ENCODE data around the gene STX1A.
A peak's percentile ranks its signal among the peaks of the same experiment; 100 is the strongest.

The STX1A gene

DNA sequence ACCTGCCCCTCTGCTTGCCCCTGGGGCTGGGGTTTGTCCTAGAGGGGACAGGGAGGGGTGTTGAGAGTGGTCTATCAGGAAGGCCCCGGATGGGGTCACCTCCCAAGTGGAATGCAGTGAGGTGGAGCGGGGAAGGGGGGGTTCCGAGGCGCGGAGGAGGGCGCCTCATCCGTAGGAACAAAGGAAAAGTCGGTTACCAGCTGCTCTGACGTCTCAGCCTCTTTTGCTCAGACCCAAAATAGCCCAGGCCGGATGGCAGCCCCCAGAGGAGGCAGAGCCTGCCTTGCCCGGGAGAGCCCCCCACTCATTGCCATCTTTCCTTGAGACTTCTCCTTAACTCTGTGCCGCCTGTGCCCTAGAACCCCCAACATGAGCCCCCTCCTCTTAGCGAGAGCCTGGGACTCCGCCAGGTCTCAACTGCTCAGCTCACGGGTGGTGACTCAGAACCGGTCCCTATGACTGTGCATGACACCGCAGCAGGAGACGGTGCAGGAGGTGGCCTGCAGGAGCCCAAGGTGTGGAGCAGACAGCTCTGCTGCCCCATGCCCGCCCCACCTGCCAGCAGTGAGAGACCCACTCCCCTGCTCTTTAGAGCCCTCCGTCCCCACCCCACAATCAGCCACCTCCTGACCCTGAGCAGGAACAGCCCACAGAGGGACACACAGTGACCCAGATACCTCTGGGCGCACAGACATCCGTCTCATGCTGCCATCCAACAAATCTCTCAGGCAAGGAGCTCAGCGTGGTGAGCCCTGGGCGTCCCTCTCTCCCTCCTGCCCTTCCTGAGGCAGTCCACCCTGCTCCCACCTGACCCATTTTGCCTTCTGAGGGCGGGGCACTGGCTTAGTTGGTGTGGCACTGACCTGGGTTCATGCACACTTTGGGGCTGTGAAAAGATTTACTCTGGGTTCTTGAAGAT is 13.1 kb downstream of the STX1A start:
- DNase-seq, result peak; percentile 60 to 74

DNA sequence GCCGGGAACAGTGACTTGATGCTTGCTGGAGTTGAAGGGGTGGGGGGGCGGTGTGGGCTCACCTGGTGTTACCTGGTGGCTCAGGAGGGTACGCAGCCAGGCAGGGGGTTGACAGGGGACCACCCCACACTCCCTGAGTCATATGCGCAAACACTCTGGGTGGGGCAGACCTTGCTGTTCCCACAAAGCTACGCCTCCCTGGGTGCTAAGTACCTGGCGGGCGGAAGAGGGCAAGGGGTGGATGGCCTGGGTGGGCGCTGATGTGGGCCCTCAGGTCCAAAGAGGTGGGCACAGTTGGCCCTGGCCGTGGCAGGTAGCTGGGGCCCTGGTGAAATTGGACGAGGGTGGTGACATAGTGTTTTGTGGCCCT is 13.9 kb downstream of the STX1A start:
- no peak for DNase-seq

- no peak for DNase-seq
Measured at GRCh38 chr7:73704640-73705550, 14.6 kb downstream of the STX1A start.

DNA sequence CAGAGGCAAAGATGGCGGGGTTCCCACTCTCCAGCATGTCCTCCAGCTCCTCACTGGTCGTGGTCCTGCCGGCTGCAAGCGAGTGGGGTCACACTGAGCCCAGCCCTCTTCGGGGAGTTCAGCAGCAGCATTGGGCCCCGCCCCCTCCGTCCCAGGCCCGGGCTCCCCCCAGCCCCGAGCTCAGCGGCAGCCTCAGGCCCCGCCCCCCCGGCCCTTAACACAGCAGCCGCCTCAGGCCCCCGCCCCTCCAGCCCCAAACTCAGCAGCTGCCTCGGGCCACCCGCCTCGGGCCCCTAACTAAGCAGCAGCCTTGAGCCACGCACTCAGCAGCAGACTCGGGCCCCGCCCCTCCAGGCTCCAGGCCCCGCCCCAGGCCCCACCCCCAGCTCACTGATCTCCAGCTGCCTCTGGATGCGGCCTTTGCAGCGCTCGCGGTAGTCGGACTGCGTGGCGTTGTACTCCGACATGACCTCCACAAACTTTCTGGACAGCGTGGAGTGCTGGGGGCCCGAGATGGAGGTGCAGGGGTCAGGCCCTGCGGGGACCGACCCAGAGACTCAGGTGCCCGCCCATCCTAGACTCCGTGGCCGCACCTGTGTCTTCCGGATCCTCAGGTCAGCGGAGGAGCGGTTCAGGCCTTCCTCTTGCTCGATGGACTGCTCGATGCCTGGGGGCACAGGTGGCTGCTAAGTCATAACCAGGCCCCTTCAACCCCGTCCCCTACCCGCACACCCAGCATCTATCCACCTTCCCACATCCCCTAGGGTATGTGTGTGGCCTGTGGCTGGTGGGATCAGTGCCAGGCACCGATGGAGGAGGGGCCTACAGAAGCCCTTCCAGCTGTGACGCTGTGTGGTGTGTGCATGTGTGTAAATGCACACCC is 15.5 kb downstream of the STX1A start:
- peak; percentile 53 to 61 for DNase-seq

- DNase-seq, result no peak
Measured at GRCh38 chr7:73703225-73703624, 16.2 kb downstream of the STX1A start.

GRCh38 chr7:73702665-73703064 is 16.8 kb downstream of the STX1A start:
- DNase-seq, result no peak

DNA sequence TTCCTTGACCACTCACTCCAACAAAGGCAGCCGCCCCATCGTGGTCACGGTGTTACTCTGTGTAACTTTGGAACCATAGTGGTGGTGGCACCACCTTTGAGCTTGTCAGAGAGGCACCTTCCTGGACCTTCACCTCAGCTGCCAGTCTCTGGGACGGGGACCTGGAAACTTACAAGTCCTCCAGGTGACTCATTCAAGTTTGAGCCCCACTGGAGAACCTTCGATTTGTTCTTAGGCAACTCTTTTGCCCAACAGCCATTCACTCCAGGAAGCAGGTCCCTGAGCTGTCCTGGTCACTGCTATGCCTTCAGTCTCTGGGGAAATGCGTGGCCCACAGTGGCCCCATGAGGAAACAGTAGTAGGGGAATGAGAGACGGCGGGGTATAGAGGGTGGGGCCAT is 17.2 kb downstream of the STX1A start:
- DNase-seq, result no peak

- DNase-seq, result peak; percentile 53 to 59
Measured at GRCh38 chr7:73701357-73701995, 18.0 kb downstream of the STX1A start.

GRCh38 chr7:73700581-73701134 is 18.8 kb downstream of the STX1A start:
- no peak for DNase-seq

DNA sequence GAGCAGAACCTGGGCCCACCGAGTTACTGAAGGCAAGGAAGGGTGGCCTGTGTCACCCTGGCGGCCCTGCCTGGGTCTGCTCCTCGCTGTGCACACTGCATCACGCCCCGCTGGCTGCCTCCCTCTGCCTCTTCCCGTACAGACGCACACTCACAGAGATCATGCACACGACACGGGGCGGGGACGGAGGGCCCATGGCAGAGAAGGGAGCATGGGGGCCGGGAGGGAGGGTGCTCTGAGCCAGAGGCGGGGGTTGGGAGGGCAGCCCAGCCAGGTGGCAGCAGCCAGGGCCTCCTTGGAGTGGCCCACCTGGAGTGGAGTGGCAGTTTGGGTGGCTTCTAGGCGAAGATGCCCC is 19.4 kb downstream of the STX1A start:
- DNase-seq, result no peak

GRCh38 chr7:73699370-73700068 is 19.9 kb downstream of the STX1A start:
- no peak for DNase-seq

DNA sequence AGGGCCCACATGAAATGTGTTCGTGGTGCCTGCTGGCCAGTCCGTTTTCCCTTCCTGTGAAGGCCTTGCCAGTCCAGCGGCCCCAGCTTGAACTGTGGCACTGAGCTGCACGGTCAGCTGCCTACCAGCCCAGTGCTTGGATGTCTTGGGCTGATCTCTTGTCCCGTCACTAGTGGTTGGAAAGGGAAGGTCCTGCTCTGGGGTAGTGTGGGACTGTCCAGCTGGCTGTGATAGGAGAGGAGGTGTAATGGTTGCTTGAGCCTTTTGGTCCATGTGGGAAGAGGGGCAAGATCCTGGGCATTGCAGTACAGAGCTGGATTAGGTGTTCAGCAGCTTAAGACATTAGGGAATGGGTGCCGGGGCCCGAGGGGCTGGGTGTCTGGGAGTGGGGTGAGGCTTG is 21.1 kb downstream of the STX1A start:
- DNase-seq, result no peak

DNA sequence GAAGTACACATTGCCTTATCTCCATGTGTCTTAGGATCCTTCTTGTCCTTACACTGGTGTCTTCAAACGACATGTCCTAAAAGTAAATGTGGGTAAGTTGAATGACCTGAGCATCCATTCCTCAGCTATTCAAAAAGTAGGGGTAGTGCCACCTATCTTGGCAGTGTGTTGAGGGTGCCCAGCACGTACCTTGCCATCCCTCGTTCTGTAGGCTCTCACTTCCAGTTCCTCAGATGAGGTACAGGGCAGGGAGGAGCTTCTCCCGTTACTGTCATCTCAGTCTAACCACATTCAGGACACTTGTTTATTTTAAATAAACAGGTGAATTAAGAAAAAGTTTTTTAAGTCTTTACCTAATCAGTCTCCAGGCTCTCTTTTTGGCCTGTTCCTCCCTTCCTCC is 23.1 kb downstream of the STX1A start:
- DNase-seq, result no peak

DNA sequence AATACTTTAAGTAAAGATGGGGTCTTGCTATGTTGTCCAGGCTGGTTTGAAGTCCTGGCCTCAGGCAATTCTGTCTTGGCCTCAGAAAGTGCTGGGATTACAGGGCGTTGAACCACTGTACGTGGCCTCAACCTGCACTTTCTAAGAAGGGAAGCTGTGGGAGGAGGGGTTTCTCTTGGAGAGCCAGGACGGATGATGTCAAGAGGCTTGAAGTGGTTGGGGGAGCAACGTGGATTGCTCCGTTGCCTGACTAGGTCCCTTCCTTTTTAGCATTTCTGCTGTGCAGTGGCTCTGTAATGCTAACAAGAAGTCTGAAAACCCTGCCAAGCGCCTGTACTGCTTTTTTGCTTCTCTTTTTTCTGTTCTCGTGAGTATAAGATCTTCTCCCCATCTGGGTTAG is 28.8 kb downstream of the STX1A start:
- no peak for DNase-seq

GRCh38 chr7:73688288-73688687 is 31.2 kb downstream of the STX1A start:
- DNase-seq, result no peak

- no peak for DNase-seq
Measured at GRCh38 chr7:73685311-73685710, 34.2 kb downstream of the STX1A start.

DNA sequence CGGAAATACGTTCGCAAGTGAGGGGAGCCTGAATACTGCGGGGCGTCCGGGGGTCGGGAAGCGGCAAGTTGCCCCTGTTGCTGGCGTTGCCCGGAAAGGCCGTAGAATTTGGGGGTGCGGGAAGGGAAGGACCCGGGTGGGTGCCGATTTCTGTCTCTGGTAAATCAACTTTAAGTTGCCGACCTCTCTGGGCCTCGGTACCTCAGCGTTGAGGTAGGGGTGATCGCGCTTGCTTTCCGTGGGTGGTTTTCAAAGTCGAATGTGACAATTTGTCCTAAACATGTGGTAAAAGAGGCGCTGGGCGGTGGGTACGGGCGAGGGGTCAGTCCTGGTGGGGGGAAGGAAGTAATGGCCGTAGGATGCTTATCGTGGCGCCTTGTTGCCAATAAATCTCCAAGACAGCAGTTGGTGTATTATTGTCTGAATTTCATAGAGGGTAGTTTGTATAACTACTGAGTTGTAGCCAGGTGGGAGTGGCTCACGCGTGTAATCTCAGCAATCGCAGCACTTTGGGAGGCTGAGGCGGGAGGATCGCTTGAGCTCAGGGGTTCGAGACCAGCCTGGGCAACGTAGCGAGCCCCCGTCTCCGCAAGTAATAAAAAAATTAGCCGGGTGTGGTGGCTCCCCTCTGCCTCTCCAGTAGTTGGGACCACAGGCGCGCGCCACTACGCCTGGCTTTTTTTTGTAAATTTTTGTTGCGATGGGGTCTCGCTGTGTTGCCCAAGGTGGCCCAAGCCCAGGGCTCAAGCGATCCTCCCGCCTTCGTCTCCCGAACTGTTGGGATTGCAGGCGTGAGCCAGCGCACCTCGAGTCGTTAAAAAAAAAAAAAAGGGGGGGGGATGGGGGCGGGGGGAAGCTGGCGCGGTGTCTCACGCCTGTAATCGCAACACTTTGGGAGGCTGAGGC is 35.4 kb downstream of the STX1A start:
- no peak for DNase-seq

DNA sequence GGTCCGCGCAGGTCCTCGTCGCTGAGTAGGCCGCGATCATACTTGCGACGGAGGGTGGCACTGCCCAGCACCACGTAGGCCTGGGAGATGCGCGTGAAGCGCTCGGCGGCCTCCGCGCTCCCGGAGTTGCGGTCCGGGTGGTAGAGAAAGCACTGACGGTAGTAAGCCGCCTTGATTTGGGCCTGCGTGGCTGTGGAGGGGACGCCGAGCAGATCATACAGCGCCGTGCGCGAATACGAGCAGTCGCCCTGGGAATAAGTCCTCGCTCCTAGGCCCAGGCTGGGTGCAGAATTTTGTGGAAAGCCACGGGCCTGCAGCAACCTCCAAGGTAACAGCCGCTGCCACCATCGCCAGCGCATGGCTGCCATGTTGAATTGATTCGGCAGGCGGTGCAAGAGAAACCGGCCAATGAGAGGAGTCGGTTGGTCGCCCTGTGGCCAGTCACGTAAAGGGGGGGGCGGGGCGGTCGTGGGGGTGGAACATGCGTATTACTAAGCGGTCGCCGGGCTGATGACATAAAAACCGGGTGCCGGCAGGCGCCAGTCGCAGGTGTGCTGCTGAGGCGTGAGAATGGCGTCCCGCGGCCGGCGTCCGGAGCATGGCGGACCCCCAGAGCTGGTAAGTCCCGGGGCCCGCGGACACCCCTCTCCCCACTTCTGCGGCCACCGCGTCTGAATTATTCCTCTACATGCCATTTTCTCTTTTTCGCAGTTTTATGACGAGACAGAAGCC is 36.2 kb downstream of the STX1A start, which contains the start of the genes BUD23 and DNAJC30:
BUD23 (plus strand) TSS at position 542 of the 732 bp plus-strand sequence; CDS start at position 571, 29 bp downstream.
DNAJC30 (minus strand) TSS at position 398 of the 732 bp plus-strand sequence; CDS start at position 368, 30 bp downstream.
- DNase-seq, result peak; percentile 97 to 98

GRCh38 chr7:73682745-73683055 is 36.8 kb downstream of the STX1A start:
- DNase-seq, result no peak

Data from activated T-cell treated with anti-CD3 and anti-CD28 coated beads, Interleukin-2, amount 50 U/mL, for 48 hours (primary cell).